Lower lobe of right lung (tissue), 2 donors: ENCODE measurements around the gene STK32A. TPM values are rescaled to one million over a fixed set of nuclear protein-coding genes. Genes with fewer than 3 reads are reported as not detected.

Source experiments
- ATAC-seq, 2 donors: fragments of 200-7000 bp; cut with Tn5 transposase; one replicate each; pipeline ENCODE4 v1.9.1; 2020 to 2022; ENCODE audit warnings: mild to moderate bottlenecking in 2 of 2, moderate library complexity in 2 of 2
- DNase-seq: peaks from one replicate; pipeline ENCODE4 v3.0.0-alpha.2; 2020
- H3K27ac ChIP-seq: fragments of 200-600 bp; one replicate; pipeline ENCODE4 v1.8.0; 2022
- H3K27me3 ChIP-seq: fragments of 200-600 bp; one replicate; pipeline ENCODE4 v1.8.0; 2022; ENCODE audit warnings: low read depth
- H3K36me3 ChIP-seq: fragments of 200-600 bp; one replicate; pipeline ENCODE4 v1.8.0; 2022; ENCODE audit warnings: mild to moderate bottlenecking
- H3K4me1 ChIP-seq: fragments of 200-600 bp; one replicate; pipeline ENCODE4 v1.8.0; 2022
- H3K4me3 ChIP-seq: fragments of 200-600 bp; one replicate; pipeline ENCODE4 v1.8.0; 2022; ENCODE audit warnings: mild to moderate bottlenecking
- H3K9me3 ChIP-seq: fragments of 200-600 bp; one replicate; pipeline ENCODE4 v1.8.0; 2022
- intact Hi-C: fragments of 100-400 bp; cut with DNase I; formaldehyde crosslinking; loops from one replicate; pipeline ENCODE4 v1.11.0; 2022
- total RNA-seq: library from RNA; stranded (reverse); fragmentation: NEBNext Ultra II Directional; extraction: Animal tissue kit (Norgen Biotek cat#: 25700); gene quantifications from one replicate; pipeline ENCODE4 v1.2.1, GENCODE V29; 2021
- TF ChIP-seq, protein P1 (sequence below): fragments of 200-600 bp; IDR thresholded peaks from one replicate; pipeline ENCODE4 v1.8.0; 2022; ENCODE audit warnings: antibody characterized with exemption, mild to moderate bottlenecking
- donor health status: DM: no; HTN: yes; CAD: no; lungs with severe emphysema.

STK32A gene
- total RNA-seq, 1 donor from 2014 or later = 2.9 TPM

DNA sequence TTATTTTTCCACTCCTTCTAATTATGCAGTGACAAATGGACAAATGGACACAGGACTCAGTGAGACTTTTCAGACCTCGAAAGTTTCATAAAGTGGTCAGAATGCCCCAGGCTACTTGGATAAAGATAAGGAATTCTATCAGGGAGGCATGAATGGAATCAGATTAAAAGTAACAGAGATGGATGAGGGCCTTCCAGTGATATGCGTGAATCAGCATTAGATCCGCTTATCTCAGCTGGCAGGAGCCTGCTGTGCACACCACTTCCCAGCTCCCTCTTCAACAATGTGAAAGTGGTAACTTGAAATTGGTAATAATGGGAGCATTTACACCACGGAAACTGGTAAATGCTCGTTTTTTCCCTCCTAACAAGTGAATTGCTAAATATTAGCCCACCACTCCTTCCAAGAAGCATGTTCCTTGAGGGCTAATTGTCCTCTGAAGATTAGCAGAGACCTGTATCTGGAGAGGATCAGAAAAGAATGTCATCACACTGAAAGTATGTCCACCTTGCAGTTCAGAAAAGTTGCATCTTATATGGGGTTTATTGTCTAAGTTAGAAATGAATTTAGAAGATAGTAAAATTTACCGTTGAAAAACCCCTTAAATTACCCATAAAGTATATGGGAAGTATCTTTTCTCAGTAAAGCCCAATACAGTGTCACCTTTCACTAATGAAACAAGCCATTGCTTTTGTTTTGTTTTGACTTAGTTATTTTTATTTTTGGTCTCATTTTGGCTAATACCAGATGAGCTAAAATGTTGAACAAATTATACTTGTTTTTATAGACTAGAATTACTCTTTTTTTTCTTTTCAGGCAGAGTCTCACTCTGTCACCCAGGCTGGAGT lies 149.7 kb downstream of the STK32A start:
- Histone ChIP-seq H3K4me1 (no peaks in the 10 kb centered on the region), H3K36me3 (no peaks in the 10 kb centered on the region), H3K4me3 (no peak overlapping the region), H3K9me3 (no peaks in the 10 kb centered on the region), H3K27me3 (no peaks in the 10 kb centered on the region), H3K27ac (no peak overlapping the region)
- TF ChIP-seq, protein P1, sequence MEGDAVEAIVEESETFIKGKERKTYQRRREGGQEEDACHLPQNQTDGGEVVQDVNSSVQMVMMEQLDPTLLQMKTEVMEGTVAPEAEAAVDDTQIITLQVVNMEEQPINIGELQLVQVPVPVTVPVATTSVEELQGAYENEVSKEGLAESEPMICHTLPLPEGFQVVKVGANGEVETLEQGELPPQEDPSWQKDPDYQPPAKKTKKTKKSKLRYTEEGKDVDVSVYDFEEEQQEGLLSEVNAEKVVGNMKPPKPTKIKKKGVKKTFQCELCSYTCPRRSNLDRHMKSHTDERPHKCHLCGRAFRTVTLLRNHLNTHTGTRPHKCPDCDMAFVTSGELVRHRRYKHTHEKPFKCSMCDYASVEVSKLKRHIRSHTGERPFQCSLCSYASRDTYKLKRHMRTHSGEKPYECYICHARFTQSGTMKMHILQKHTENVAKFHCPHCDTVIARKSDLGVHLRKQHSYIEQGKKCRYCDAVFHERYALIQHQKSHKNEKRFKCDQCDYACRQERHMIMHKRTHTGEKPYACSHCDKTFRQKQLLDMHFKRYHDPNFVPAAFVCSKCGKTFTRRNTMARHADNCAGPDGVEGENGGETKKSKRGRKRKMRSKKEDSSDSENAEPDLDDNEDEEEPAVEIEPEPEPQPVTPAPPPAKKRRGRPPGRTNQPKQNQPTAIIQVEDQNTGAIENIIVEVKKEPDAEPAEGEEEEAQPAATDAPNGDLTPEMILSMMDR = no peak
- DNase-seq (no peak), ATAC-seq (no peak)
- intact Hi-C loops = no loop called here

DNA sequence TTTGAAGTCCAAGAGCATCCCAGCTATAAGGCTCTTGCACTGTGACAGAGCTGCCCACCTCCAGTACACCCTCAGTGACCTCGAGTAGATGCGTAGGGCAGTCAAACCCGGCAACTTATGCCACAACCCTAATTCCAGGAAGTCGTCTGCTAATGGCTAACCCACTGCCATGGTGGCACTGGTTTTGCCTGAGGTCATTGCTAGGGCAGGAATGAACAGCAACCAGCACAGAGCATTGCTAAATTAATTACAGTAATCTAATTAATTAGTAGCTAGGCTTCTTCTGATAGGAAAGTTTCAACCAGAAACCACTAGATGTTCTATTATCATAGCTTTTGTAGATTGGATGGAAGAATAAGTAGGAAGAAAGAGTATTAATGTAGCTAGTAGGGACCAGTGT lies 152.3 kb downstream of the STK32A start:
- intact Hi-C loops = no loop called here
- DNase-seq (no peak), ATAC-seq (no peak)
- no peak overlapping the region for H3K27ac ChIP-seq
- H3K4me1 ChIP-seq = no peaks in the 10 kb centered on the region
- H3K4me3 ChIP-seq = no peak overlapping the region
- TF ChIP-seq, protein P1 = no peak
- H3K9me3 ChIP-seq = no peaks in the 10 kb centered on the region
- H3K36me3 ChIP-seq = peaks cover 5% of the 10 kb centered on the region
- no peaks in the 10 kb centered on the region for H3K27me3 ChIP-seq

DNA sequence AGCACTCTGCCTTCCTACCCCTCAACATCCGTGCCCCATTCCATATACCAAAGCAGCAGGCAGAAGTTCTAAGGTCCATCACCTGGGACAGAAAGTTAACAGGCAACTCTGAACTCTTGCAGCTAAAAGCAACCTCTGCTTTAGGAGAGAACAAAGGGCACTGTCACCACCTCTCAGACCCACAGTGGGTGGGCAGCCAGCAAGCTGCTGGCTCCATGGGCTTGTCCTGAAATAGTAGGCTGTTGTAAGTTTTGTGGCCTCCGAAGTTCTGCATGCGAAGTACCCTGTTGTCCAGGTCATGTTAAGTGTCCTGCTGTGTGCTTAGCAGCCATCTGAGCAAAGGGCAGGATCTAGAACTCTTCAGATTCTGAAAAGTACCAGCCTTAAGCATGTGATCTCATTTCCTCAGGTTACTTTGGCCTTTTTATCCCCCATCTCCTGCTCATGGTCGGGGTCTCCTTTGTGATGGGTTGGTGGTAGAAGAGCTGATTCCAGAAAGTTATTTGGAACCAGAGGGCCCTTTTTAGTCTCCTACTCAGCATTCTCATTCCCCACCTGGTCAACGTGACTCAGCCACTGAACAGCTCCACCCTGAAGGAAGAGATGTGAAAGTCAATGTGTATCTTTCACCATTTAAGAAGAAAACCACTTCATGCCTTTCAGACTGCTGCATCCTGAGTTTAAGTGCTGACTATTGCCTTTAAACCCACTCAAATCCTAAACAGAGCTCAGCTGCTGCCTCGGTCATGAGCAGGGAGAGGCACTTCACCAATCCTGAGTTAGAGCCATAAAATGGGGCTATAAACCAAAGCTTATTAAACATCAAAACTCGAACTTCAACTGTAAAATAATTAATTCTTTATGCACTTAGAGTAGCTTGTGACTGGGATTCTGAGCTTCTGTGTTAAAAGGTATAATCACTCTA lies 153.6 kb downstream of the STK32A start:
- no peaks in the 10 kb centered on the region for H3K9me3 ChIP-seq
- TF ChIP-seq, protein P1 = no peak
- peaks cover 17% of the 10 kb centered on the region for H3K36me3 ChIP-seq
- H3K27me3 ChIP-seq = no peaks in the 10 kb centered on the region
- no peak overlapping the region for H3K4me3 ChIP-seq
- no peak overlapping the region for H3K27ac ChIP-seq
- ATAC-seq = no peak
- DNase-seq = no peak
- intact Hi-C loops = no loop called here
- H3K4me1 ChIP-seq = no peaks in the 10 kb centered on the region

DNA sequence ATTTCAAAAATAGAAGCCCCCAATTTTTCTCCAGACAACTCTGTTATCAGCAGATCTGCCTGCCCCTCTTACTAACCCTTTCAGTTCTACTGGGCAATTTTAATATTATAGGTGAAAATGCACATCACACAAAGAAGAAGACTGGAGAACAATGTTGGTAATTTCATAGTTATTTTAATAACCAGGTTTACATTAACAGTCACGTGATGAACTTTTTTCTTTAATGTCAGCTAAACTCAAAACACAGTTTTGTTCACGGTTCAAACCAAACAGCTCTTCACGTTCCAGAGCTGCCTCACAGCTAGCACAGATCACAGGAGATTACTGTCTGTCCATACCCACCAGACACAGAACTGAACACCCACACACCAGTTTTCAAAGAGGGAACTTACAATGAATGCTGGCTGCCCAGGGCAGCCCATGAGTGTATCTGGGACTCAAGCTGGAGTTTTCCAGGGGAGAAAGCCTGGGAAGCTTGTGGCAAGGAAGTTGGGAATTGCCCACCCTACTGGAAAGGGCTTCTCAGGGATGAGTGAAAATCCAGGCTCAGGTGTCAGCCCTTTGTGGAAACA lies 155.9 kb downstream of the STK32A start:
- peaks cover 20% of the 10 kb centered on the region for H3K36me3 ChIP-seq
- intact Hi-C loops = no loop called here
- ATAC-seq (no peak), DNase-seq (no peak)
- no peak overlapping the region for H3K4me3 ChIP-seq
- no peaks in the 10 kb centered on the region for H3K27me3 ChIP-seq
- H3K9me3 ChIP-seq = no peaks in the 10 kb centered on the region
- no peaks in the 10 kb centered on the region for H3K4me1 ChIP-seq
- TF ChIP-seq, protein P1 = no peak
- no peak overlapping the region for H3K27ac ChIP-seq

DNA sequence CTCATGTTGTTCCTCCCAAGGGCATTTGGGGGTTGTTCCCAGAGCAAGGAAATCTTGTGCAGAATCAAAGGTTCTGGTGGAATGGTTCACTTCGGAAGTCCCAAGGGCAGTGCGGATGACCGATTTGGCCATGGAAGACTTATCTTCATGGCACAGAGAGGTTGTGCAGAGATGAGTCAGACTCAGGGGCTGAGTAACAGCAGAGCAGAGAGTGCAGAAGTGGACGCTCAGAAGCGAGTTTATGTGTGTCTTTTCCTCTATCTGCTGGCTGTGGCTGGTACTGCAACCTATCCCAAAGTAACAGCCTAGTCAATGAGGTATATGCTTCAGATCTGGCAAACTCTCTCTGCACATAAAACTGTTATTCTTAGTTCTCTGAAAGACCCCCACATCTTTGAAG lies 157.0 kb downstream of the STK32A start:
- Histone ChIP-seq H3K27me3 (no peaks in the 10 kb centered on the region), H3K36me3 (peaks cover 24% of the 10 kb centered on the region), H3K4me1 (peaks cover 5% of the 10 kb centered on the region), H3K4me3 (no peak overlapping the region), H3K27ac (no peak overlapping the region), H3K9me3 (no peaks in the 10 kb centered on the region)
- intact Hi-C loops = no loop called here
- DNase-seq (no peak), ATAC-seq (peak; percentile 60 to 66)
- TF ChIP-seq, protein P1 = peak; percentile 40
